Spinal cord (tissue), 10 donors: ENCODE data around the gene ALS2CL. TPM values are rescaled to one million over a fixed set of nuclear protein-coding genes. Genes with fewer than 3 reads are reported as not detected.

Experiments
- DNase-seq, 6 donors: peaks; one replicate each; pipeline versions ENCODE4 v3.0.0 to v3.0.0-alpha.2; 2013 to 2015; ENCODE audit warnings: low spot score in 6 of 6, low read depth in 4 of 6
- H3K27ac ChIP-seq: one replicate; pipeline ENCODE4 v1.5.1; 2013; ENCODE audit warnings: low read depth, low read length, control low read depth
- H3K27me3 ChIP-seq: one replicate; pipeline ENCODE4 v1.6.1; 2013; ENCODE audit warnings: low read length; ENCODE audit not compliant: control insufficient read depth, insufficient read depth
- H3K36me3 ChIP-seq: one replicate; pipeline ENCODE4 v1.6.1; 2013; ENCODE audit warnings: low read length; ENCODE audit not compliant: control insufficient read depth, insufficient read depth
- H3K4me1 ChIP-seq: one replicate; pipeline ENCODE4 v1.6.1; 2013; ENCODE audit warnings: low read length; ENCODE audit not compliant: control insufficient read depth, insufficient read depth
- H3K4me3 ChIP-seq: one replicate; pipeline ENCODE4 v1.5.1; 2013; ENCODE audit warnings: low read depth, low read length, control low read depth
- H3K9me3 ChIP-seq: one replicate; pipeline ENCODE4 v1.6.1; 2013; ENCODE audit warnings: low read length; ENCODE audit not compliant: control insufficient read depth, insufficient read depth
- WGBS: methylation state at CpG from one replicate; pipeline ENCODE4 v1.1.5; 2013; ENCODE audit warnings: missing lambda C conversion rate; ENCODE audit not compliant: insufficient coverage; 5-methylcytosine and 5-hydroxymethylcytosine counted together
- polyA plus RNA-seq, 2 donors: library from polyadenylated mRNA; unstranded; fragments of 120-200 nt; gene quantifications; one replicate each; pipeline ENCODE4 v1.2.1, GENCODE V29; 2013; ENCODE audit not compliant: insufficient read length in 2 of 2
- total RNA-seq, 2 donors: library from RNA; depleted of rRNA in 1 of 2; stranded (reverse); fragments of 120-200 nt in 1 of 2; fragments of >200 nt in 1 of 2; gene quantifications; one replicate each; pipeline versions ENCODE4 v1.2.3 to v1.2.4, GENCODE V29; 2013 to 2014
- donor health status: healthy.

ALS2CL gene
- total and polyA plus RNA-seq, 4 donors, result 5.3 to 8.3 (median 5.9) TPM

GRCh38 chr3:46710671-46711295 is 17.3 kb upstream of the ALS2CL start:
- Histone ChIP-seq H3K36me3 (peaks cover 52% of the 10 kb centered on the region), H3K27ac (no peak overlapping the region), H3K4me3 (no peak overlapping the region), H3K27me3 (no peaks in the 10 kb centered on the region), H3K9me3 (no peaks in the 10 kb centered on the region), H3K4me1 (peaks cover 8% of the 10 kb centered on the region)
- no peak for DNase-seq
- WGBS, result 79% methylated on average over 6 of the region's 6 CpGs

- Histone ChIP-seq H3K4me3 (no peak overlapping the region), H3K9me3 (no peaks in the 10 kb centered on the region), H3K36me3 (peaks cover 52% of the 10 kb centered on the region), H3K4me1 (peaks cover 7% of the 10 kb centered on the region), H3K27me3 (no peaks in the 10 kb centered on the region), H3K27ac (no peak overlapping the region)
- 85% methylated on average over 7 of the region's 7 CpGs for WGBS
- DNase-seq, result no peak
These were observed 16.8 kb upstream of the ALS2CL start for GRCh38 chr3:46710229-46710628.

GRCh38 chr3:46709721-46710120 is 16.2 kb upstream of the ALS2CL start:
- Histone ChIP-seq H3K27ac (no peak overlapping the region), H3K36me3 (peaks cover 52% of the 10 kb centered on the region), H3K4me3 (no peak overlapping the region), H3K9me3 (no peaks in the 10 kb centered on the region), H3K27me3 (no peaks in the 10 kb centered on the region), H3K4me1 (peaks cover 12% of the 10 kb centered on the region)
- WGBS, result 93% methylated on average over 4 of the region's 6 CpGs
- DNase-seq, result no peak

- Histone ChIP-seq H3K4me3 (no peak overlapping the region), H3K4me1 (peaks cover 12% of the 10 kb centered on the region), H3K9me3 (no peaks in the 10 kb centered on the region), H3K27ac (no peak overlapping the region), H3K27me3 (no peaks in the 10 kb centered on the region), H3K36me3 (peaks cover 52% of the 10 kb centered on the region)
- WGBS, result 99% methylated on average over 6 of the region's 7 CpGs
- no peak for DNase-seq
These were observed 15.7 kb upstream of the ALS2CL start for GRCh38 chr3:46709157-46709654.

GRCh38 chr3:46708401-46709156 is 15.1 kb upstream of the ALS2CL start:
- DNase-seq, result no peak
- H3K36me3 ChIP-seq, result peaks cover 52% of the 10 kb centered on the region
- H3K9me3 ChIP-seq, result no peaks in the 10 kb centered on the region
- 92% methylated on average over 11 of the region's 11 CpGs for WGBS
- peaks cover 12% of the 10 kb centered on the region for H3K4me1 ChIP-seq
- H3K4me3 ChIP-seq, result no peak overlapping the region
- H3K27ac ChIP-seq, result no peak overlapping the region
- no peaks in the 10 kb centered on the region for H3K27me3 ChIP-seq

- H3K9me3 ChIP-seq, result no peaks in the 10 kb centered on the region
- H3K27me3 ChIP-seq, result no peaks in the 10 kb centered on the region
- no peak overlapping the region for H3K27ac ChIP-seq
- no peak for DNase-seq
- 83% methylated on average over 6 of the region's 7 CpGs for WGBS
- H3K4me3 ChIP-seq, result no peak overlapping the region
- peaks cover 45% of the 10 kb centered on the region for H3K36me3 ChIP-seq
- peaks cover 15% of the 10 kb centered on the region for H3K4me1 ChIP-seq
These were observed 14.1 kb upstream of the ALS2CL start for GRCh38 chr3:46707601-46708011.

- no peak overlapping the region for H3K27ac ChIP-seq
- H3K27me3 ChIP-seq, result no peaks in the 10 kb centered on the region
- no peak for DNase-seq
These were observed 13.5 kb upstream of the ALS2CL start for GRCh38 chr3:46706771-46707582.

GRCh38 chr3:46705751-46706552 is 12.5 kb upstream of the ALS2CL start:
- WGBS, result 81% methylated on average over 17 of the region's 19 CpGs
- no peak overlapping the region for H3K27ac ChIP-seq
- H3K9me3 ChIP-seq, result no peaks in the 10 kb centered on the region
- no peaks in the 10 kb centered on the region for H3K27me3 ChIP-seq
- H3K36me3 ChIP-seq, result peaks cover 32% of the 10 kb centered on the region
- peaks cover 28% of the 10 kb centered on the region for H3K4me1 ChIP-seq
- DNase-seq, result no peak
- H3K4me3 ChIP-seq, result no peak overlapping the region

More at GRCh38 chr3:46706771-46707582, 13.5 kb upstream of the ALS2CL start:
- no peak overlapping the region for H3K4me3 ChIP-seq
- no peaks in the 10 kb centered on the region for H3K9me3 ChIP-seq
- H3K36me3 ChIP-seq, result peaks cover 40% of the 10 kb centered on the region
- 69% methylated on average over 13 of the region's 13 CpGs for WGBS
- peaks cover 21% of the 10 kb centered on the region for H3K4me1 ChIP-seq

GRCh38 chr3:46705022-46705530 is 11.6 kb upstream of the ALS2CL start:
- Histone ChIP-seq H3K9me3 (no peaks in the 10 kb centered on the region), H3K27ac (no peak overlapping the region), H3K4me3 (no peak overlapping the region), H3K36me3 (peaks cover 27% of the 10 kb centered on the region), H3K4me1 (peaks cover 32% of the 10 kb centered on the region), H3K27me3 (no peaks in the 10 kb centered on the region)
- DNase-seq, result peak in 5 of 6 donors; percentile 31 to 91 (median 57)
- WGBS, result 0% methylated on average over 2 of the region's 4 CpGs
